ENCODE measurements around the gene OR2Y1.

- no peak for TF ChIP-seq POLR2A (IDR thresholded peaks at IDR 0.05)
- TF ChIP-seq, protein P1, sequence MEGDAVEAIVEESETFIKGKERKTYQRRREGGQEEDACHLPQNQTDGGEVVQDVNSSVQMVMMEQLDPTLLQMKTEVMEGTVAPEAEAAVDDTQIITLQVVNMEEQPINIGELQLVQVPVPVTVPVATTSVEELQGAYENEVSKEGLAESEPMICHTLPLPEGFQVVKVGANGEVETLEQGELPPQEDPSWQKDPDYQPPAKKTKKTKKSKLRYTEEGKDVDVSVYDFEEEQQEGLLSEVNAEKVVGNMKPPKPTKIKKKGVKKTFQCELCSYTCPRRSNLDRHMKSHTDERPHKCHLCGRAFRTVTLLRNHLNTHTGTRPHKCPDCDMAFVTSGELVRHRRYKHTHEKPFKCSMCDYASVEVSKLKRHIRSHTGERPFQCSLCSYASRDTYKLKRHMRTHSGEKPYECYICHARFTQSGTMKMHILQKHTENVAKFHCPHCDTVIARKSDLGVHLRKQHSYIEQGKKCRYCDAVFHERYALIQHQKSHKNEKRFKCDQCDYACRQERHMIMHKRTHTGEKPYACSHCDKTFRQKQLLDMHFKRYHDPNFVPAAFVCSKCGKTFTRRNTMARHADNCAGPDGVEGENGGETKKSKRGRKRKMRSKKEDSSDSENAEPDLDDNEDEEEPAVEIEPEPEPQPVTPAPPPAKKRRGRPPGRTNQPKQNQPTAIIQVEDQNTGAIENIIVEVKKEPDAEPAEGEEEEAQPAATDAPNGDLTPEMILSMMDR (IDR thresholded peaks at IDR 0.05 in 4 of 5, conservative IDR thresholded peaks at IDR 0.05 in 1 of 5): no peak
These were observed 20.1 kb downstream of the OR2Y1 start for GRCh38 chr5:180719781-180720180.
